Stomach (tissue), 9 donors: ENCODE results near the gene ANKRD11. TPM values are rescaled to one million over a fixed set of nuclear protein-coding genes. Genes with fewer than 3 reads are reported as not detected.
A peak's percentile ranks its signal among the peaks of the same experiment; 100 is the strongest.

Experiments used
- DNase-seq, 2 donors: peaks; one replicate each; pipeline versions ENCODE4 v3.0.0 to v3.0.0-alpha.2; 2013 to 2019
- H3K27ac ChIP-seq, 5 donors: fragments of 200-600 bp in 4 of 5; sonication (generic) in 4 of 5; one replicate each; pipeline ENCODE4 v1.5.1; 2013 to 2019; ENCODE audit warnings: mild to moderate bottlenecking in 1 of 5, moderate library complexity in 1 of 5
- H3K27me3 ChIP-seq, 3 donors: fragments of 200-600 bp; sonication (generic); one replicate each; pipeline ENCODE4 v1.5.1; 2017 to 2019; ENCODE audit warnings: mixed run types in 1 of 3
- H3K36me3 ChIP-seq, 4 donors: fragments of 200-600 bp; sonication (generic); 1 replicate in 3 of 4; 2 replicates in 1 of 4; pipeline ENCODE4 v1.5.1; 2016 to 2019
- H3K4me1 ChIP-seq, 4 donors: fragments of 200-600 bp; sonication (generic); one replicate each; pipeline ENCODE4 v1.5.1; 2016 to 2019
- H3K4me3 ChIP-seq, 4 donors: fragments of 200-600 bp; sonication (generic) in 3 of 4; one replicate each; pipeline ENCODE4 v1.5.1; 2016 to 2019; ENCODE audit warnings: mild to moderate bottlenecking in 1 of 4
- H3K9me3 ChIP-seq, 4 donors: fragments of 200-600 bp; sonication (generic); one replicate each; pipeline ENCODE4 v1.5.1; 2016 to 2019
- EP300 ChIP-seq: sonication (generic); formaldehyde crosslinking; IDR thresholded peaks from one replicate; pipeline ENCODE4 v1.6.1; 2017; ENCODE audit warnings: antibody characterized with exemption
- POLR2A ChIP-seq, 4 donors: fragments of 450-650 bp; IDR thresholded peaks; one replicate each; pipeline ENCODE4 v1.6.1; 2016; ENCODE audit warnings: antibody characterized with exemption in 4 of 4, control low read depth in 2 of 4, mild to moderate bottlenecking in 1 of 4, moderate library complexity in 1 of 4
- POLR2AphosphoS5 ChIP-seq, 3 donors: sonication (generic); formaldehyde crosslinking; IDR thresholded peaks; one replicate each; pipeline ENCODE4 v1.6.1; 2016; ENCODE audit warnings: antibody characterized with exemption in 3 of 3
- WGBS, 5 donors: extraction: QIAGEN DNeasy Blood & Tissue Kit in 3 of 5; methylation state at CpG; one replicate each; pipeline versions ENCODE4 v1.1.5 to v1.1.7; 2013 to 2018; 5-methylcytosine and 5-hydroxymethylcytosine counted together
- intact Hi-C: fragments of 100-400 bp; cut with DNase I; formaldehyde crosslinking; loops from one replicate; pipeline ENCODE4 v1.15.1; 2023; ENCODE audit warnings: low total_unique reads
- polyA plus RNA-seq, 3 donors: library from polyadenylated mRNA; stranded (reverse); fragments of 200-250 nt; gene quantifications; one replicate each; pipeline ENCODE4 v1.2.3, GENCODE V29; 2013
- total RNA-seq, 5 donors: library from RNA; depleted of rRNA; stranded (reverse); fragments of >200 nt; gene quantifications; one replicate each; pipeline versions ENCODE4 v1.1.0 to v1.2.3, GENCODE V29; 2014 to 2016
- TF ChIP-seq, protein P1 (sequence below), 7 experiments: fragments of 450-650 bp in 4 of 7; fragments of 200-600 bp in 3 of 7; sonication (generic) in 3 of 7; IDR thresholded peaks; one replicate each; pipeline ENCODE4 v1.5.1; 2016 to 2019; ENCODE audit warnings: antibody characterized with exemption in 7 of 7, control low read depth in 2 of 7, mild to moderate bottlenecking in 1 of 7
- donor health status: healthy with polysubstance abuse.
- donor health status: Bipolar disorder and iron deficiency.
- donor health status: healthy.

The ANKRD11 gene
- total and polyA plus RNA-seq, 8 donors = 25.4 to 350 (median 88.7) TPM

DNA sequence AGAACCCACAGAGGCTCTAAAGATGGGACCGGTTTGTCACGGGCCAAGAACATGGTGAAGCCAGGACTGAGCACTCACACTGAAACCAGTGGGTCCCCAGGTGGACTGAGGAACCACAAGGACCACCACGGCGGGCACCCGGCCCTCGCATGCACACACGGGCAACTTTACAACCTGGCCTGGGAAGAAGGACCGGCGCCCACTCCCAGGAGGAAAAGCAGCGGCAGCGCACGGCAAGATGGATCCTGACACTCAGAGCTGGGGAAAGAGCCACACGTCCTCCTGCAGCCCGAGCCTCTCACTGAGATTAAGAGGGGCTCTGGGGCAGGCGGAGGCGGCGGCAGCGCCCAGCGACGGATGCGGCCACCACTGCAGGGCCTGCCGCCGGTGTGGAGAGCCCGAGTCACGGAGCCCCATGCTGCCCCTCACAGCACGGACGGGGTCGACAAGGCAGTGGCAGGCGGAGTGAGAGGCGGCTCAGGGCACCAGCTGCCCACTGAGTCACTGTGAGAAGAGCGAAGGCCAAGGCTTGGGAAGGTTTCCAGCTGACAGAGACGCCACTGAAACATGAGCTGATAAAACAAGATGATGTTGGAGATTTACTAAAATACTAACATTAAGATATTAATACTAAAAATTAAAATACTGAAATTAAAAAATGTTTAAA is 118.3 kb downstream of the ANKRD11 start:
- Histone ChIP-seq H3K9me3 (peaks cover 0 to 9% (median 3%) of the 10 kb centered on the region in 4 donors), H3K36me3 (peaks cover 0 to 22% (median 11%) of the 10 kb centered on the region in 4 donors), H3K27me3 (no peaks in the 10 kb centered on the region), H3K4me3 (no peak overlapping the region), H3K27ac (peak overlapping the region in 2 of 5 donors; percentile 8 to 72), H3K4me1 (peaks cover 13 to 94% (median 64%) of the 10 kb centered on the region in 4 donors)
- no peak for DNase-seq
- WGBS, 5 donors = 90 to 93% (median 91%) methylated on average over 32 of the region's 32 CpGs
- TF ChIP-seq EP300 (no peak), POLR2AphosphoS5 (IDR thresholded peaks at IDR 0.05) (no peak), POLR2A (IDR thresholded peaks at IDR 0.05) (no peak)
- TF ChIP-seq, protein P1, sequence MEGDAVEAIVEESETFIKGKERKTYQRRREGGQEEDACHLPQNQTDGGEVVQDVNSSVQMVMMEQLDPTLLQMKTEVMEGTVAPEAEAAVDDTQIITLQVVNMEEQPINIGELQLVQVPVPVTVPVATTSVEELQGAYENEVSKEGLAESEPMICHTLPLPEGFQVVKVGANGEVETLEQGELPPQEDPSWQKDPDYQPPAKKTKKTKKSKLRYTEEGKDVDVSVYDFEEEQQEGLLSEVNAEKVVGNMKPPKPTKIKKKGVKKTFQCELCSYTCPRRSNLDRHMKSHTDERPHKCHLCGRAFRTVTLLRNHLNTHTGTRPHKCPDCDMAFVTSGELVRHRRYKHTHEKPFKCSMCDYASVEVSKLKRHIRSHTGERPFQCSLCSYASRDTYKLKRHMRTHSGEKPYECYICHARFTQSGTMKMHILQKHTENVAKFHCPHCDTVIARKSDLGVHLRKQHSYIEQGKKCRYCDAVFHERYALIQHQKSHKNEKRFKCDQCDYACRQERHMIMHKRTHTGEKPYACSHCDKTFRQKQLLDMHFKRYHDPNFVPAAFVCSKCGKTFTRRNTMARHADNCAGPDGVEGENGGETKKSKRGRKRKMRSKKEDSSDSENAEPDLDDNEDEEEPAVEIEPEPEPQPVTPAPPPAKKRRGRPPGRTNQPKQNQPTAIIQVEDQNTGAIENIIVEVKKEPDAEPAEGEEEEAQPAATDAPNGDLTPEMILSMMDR (IDR thresholded peaks at IDR 0.05) = no peak
- intact Hi-C loops = no loop called here

DNA sequence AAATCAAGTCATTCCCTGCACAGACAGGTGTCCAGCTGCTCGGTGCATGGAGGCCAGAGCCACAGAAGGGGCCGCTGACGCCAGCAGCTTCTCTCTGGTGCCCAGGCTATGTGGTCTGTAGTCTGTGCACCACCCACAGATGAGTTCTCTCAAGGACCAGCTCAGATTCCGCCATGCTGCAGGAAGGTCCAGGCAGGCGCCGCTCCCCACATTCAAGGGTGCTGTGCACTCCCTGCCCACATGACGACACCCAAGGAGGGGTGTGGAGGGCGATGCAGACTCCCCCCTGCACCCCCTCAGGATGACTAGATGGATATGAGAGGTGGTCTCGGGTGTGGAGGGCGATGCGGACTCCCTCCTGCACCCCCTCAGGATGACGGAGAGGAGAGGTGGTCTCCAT is 119.0 kb downstream of the ANKRD11 start:
- no peak for DNase-seq
- peaks cover 0 to 8% (median 3%) of the 10 kb centered on the region in 4 donors for H3K9me3 ChIP-seq
- intact Hi-C loops = no loop called here
- no peak overlapping the region for H3K4me3 ChIP-seq
- TF ChIP-seq POLR2A (IDR thresholded peaks at IDR 0.05) = no peak
- TF ChIP-seq POLR2AphosphoS5 (IDR thresholded peaks at IDR 0.05) = no peak
- no peak for TF ChIP-seq EP300
- TF ChIP-seq, protein P1 (IDR thresholded peaks at IDR 0.05) = no peak
- no peaks in the 10 kb centered on the region for H3K27me3 ChIP-seq
- no peak overlapping the region for H3K27ac ChIP-seq
- WGBS, 5 donors = 91 to 100% (median 97%) methylated on average over 3 to 12 of the region's 12 CpGs
- H3K36me3 ChIP-seq = peaks cover 0 to 22% (median 11%) of the 10 kb centered on the region in 4 donors
- H3K4me1 ChIP-seq = peaks cover 7 to 94% (median 63%) of the 10 kb centered on the region in 4 donors

DNA sequence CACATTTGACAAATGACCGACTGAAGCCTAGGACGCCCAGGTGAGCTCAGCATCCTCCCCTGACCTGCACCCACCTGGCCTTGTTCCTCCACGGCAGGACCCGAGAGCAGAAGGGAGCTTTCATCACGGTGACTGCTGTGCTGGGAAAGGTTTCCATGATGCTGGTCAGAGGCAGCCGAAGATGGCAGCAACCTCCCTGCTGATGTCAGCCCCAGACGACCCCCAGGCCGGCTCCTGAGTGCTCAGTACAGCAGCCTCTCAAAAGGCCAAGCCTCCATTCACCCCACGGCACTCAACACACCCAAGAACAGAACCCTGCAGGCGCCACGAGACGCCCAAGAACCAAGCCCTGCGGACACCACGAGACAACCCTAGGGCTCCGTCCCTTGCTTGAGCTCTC is 119.8 kb downstream of the ANKRD11 start:
- Histone ChIP-seq H3K4me1 (peaks cover 6 to 95% (median 64%) of the 10 kb centered on the region in 4 donors), H3K9me3 (peaks cover 0 to under 1% (median 0%) of the 10 kb centered on the region in 4 donors), H3K36me3 (peaks cover 0 to 22% (median 11%) of the 10 kb centered on the region in 4 donors), H3K27ac (peak overlapping the region in 1 of 5 donors; percentile 54), H3K27me3 (no peaks in the 10 kb centered on the region), H3K4me3 (no peak overlapping the region)
- WGBS, 5 donors = 90 to 95% (median 90%) methylated on average over 13 to 15 of the region's 15 CpGs
- TF ChIP-seq, protein P1 (IDR thresholded peaks at IDR 0.05) = no peak
- no peak for TF ChIP-seq EP300
- no peak for TF ChIP-seq POLR2A (IDR thresholded peaks at IDR 0.05)
- no peak for TF ChIP-seq POLR2AphosphoS5 (IDR thresholded peaks at IDR 0.05)
- intact Hi-C loops = no loop called here
- DNase-seq = no peak

DNA sequence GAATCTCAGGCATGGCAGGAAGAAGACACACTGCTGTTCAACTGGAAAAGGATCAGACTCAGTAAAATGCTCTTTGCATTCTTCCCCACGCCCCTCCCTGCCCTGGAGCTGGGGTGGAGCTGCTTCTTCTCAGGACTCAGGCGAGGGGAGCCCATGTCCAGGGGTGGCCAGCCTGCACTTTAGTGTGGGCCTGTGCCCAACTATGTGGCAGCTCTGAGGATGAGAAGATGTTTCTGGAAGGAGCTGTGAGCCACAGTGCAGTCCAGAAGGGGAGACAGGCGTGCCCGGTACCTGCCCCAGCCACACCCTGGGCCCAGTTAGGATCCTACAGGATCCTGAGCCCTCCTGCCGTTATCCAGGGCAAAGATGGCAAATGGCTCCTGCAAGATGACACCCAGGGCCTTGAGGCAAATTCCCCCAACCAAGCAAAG is 120.3 kb downstream of the ANKRD11 start:
- intact Hi-C loops = no loop called here
- DNase-seq = no peak
- H3K4me1 ChIP-seq = peaks cover 8 to 96% (median 67%) of the 10 kb centered on the region in 4 donors
- H3K4me3 ChIP-seq = no peak overlapping the region
- WGBS, 5 donors = 56 to 67% (median 62%) methylated on average over 2 to 5 of the region's 5 CpGs
- no peaks in the 10 kb centered on the region for H3K9me3 ChIP-seq
- no peaks in the 10 kb centered on the region for H3K27me3 ChIP-seq
- peaks cover 0 to 22% (median 11%) of the 10 kb centered on the region in 4 donors for H3K36me3 ChIP-seq
- H3K27ac ChIP-seq = peak overlapping the region in 1 of 5 donors; percentile 54
- TF ChIP-seq, protein P1 (IDR thresholded peaks at IDR 0.05) = no peak
- TF ChIP-seq POLR2A (IDR thresholded peaks at IDR 0.05) = no peak
- TF ChIP-seq EP300 = no peak
- TF ChIP-seq POLR2AphosphoS5 (IDR thresholded peaks at IDR 0.05) = no peak
